Activated naive CD8-positive, alpha-beta T cell (primary cell): ENCODE results near the gene CCN6.
"Not testable (repeated sequence)": the region's sequence is repeated elsewhere in the genome, so short reads cannot be mapped to it uniquely, and the experiment has no call there.

Source experiments
- H3K27ac Mint-ChIP-seq: one replicate; pipeline ENCODE4 v1.8.0; 2021; ENCODE audit warnings: mixed read lengths
- H3K27me3 Mint-ChIP-seq: one replicate; pipeline ENCODE4 v1.8.0; 2021; ENCODE audit warnings: mixed read lengths
- H3K36me3 Mint-ChIP-seq: one replicate; pipeline ENCODE4 v1.8.0; 2021; ENCODE audit warnings: mixed read lengths
- H3K4me1 Mint-ChIP-seq: one replicate; pipeline ENCODE4 v1.8.0; 2021; ENCODE audit warnings: low read depth, mixed read lengths
- H3K4me3 Mint-ChIP-seq: one replicate; pipeline ENCODE4 v1.8.0; 2021; ENCODE audit warnings: mild to moderate bottlenecking, mixed read lengths
- H3K9me3 Mint-ChIP-seq: one replicate; pipeline ENCODE4 v1.8.0; 2021; ENCODE audit warnings: low read depth, mixed read lengths

The CCN6 gene

DNA sequence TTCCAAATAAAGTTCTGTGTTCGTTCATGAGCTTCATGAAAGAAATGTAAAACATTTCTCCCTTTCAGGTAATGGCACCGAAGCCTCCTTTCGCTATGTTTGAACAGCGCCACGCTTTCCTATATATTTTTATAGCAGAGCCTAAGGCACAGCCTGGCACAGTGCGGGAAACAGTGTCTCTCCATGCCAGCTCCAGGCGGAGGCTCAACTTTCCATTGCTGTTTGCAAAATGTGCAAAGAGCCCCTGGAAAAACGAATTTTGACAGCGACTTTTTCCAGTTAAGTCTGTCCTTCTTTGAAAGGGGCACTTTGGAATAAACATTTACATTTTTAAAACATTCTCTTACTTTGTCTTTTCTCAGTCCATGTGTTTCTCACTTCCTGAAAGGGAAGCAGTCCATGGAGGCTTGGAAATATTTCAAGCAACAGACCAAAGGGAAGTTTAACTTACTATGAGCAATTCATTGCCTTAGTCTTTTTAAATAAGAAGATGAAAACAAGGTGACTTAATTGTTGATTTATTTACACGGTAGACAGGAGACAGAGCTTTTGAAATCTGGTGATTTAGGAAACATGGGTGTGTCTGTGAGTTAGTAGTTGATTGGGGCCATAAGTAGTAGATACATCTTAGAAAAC lies 769 bp downstream of the CCN6 start:
- H3K27ac Mint-ChIP-seq: no peak overlapping the region
- H3K4me3 Mint-ChIP-seq: no peak overlapping the region
- no peaks in the 10 kb centered on the region for H3K27me3 Mint-ChIP-seq
- H3K4me1 Mint-ChIP-seq: no peaks in the 10 kb centered on the region
- no peaks in the 10 kb centered on the region for H3K9me3 Mint-ChIP-seq
- H3K36me3 Mint-ChIP-seq: no peaks in the 10 kb centered on the region

DNA sequence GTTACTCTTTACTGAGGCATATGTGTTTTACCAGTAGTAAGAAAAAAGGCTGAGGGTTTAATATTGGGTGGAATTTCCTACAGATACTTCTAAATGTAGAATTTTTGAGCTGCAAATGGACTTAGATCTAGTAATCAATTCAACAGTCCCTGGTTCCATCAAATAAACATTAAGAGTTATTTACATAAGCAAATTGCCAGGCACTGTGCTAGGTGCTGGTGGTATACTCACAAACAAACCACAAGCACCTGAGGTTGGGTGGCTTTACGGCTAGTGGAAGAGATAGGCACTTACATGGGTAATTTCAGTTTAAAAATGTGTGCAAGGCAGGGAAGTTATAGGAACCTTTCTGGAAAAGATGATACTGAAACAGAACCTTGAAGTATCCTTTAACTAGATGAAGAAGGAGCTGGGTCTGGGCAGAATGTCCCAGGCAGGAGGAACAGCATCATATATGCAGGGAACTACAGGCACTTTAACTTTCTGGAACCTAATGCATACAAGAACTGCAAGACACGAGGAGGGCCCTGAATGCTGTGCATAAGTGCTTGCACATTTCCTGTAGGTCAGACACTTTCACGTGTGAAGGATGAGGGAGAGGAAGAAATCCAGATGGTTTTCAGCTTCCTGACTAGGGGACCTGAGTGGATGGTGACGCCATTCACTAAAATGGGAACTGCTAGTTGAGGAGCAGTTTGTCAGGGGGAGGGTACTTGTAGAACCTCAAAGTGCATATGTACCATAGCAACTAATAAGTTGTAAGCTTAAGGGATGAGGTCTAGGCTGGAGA lies 4.5 kb downstream of the CCN6 start:
- Mint-ChIP-seq H3K9me3 (no peaks in the 10 kb centered on the region), H3K27ac (no peak overlapping the region), H3K4me1 (no peaks in the 10 kb centered on the region), H3K27me3 (no peaks in the 10 kb centered on the region), H3K4me3 (no peak overlapping the region), H3K36me3 (no peaks in the 10 kb centered on the region)

DNA sequence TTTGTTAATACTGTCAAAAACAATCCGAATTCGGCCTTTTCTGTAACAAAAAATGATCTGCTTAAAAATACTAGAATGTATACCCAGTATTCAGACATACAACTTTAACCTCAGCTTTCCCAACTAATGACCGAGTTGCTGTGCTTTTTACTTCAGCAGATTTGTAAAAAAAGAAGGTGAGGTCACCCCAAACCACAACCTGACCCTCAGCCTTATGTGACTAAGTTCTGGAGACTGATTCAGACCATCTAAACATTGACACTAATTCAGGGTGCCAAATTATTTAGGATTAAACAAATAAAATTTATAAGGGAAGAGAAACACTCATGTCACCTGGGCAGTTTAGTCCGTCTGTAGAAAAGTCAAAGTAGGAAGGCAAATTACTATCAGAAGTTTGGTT lies 7.7 kb downstream of the CCN6 start:
- no peaks in the 10 kb centered on the region for H3K4me1 Mint-ChIP-seq
- no peaks in the 10 kb centered on the region for H3K9me3 Mint-ChIP-seq
- no peak overlapping the region for H3K4me3 Mint-ChIP-seq
- no peak overlapping the region for H3K27ac Mint-ChIP-seq
- H3K36me3 Mint-ChIP-seq: no peaks in the 10 kb centered on the region
- no peaks in the 10 kb centered on the region for H3K27me3 Mint-ChIP-seq

DNA sequence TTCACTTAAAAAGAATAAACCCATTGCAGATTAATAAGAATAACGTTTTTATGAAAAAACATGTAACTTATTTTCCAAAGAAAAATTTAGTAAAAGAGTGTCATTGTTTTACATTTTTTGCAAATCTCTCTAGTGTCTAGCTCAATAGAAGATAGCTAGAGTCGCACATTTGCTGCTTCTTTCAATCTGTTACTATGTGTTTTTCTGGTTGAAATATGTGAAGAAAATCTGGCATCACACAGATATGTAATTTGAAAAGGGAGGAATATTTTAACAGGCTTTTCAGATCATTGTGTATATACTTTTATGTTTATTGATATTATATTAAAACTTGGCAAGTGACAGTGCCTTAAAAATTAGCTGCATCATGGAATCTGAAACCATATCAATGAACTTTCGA lies 9.1 kb downstream of the CCN6 start:
- Mint-ChIP-seq H3K4me3 (no peak overlapping the region), H3K27me3 (no peaks in the 10 kb centered on the region), H3K36me3 (no peaks in the 10 kb centered on the region), H3K4me1 (peaks cover 2% of the 10 kb centered on the region), H3K9me3 (no peaks in the 10 kb centered on the region), H3K27ac (no peak overlapping the region)

DNA sequence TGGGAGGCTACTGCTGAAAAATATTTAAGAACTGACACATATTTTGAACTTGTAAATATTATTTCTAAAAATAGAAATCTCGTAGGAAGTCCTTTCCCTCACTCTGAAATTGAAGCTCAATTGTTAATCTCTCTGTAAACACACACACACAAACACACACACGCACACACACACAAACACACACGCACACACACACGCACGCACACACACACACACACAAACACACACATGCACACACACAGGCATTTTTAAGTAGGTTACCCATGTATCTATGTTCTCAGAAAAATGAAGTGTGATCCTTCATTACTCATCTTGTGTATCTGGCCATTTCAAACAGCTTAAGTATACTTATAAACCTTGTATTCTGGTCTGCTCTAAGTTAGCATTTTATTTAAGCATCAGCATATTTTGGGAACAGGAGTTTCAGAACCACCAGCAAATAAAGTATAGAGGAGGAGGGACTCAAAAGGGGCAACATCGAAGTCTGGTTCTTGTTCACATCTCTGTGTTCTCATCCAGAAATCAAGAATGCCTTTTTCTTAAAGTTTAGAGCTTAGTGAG lies 11.6 kb downstream of the CCN6 start:
- Mint-ChIP-seq H3K4me1 (peaks cover 2% of the 10 kb centered on the region), H3K27me3 (no peaks in the 10 kb centered on the region), H3K4me3 (no peak overlapping the region), H3K27ac (no peak overlapping the region), H3K9me3 (no peaks in the 10 kb centered on the region), H3K36me3 (no peaks in the 10 kb centered on the region)

DNA sequence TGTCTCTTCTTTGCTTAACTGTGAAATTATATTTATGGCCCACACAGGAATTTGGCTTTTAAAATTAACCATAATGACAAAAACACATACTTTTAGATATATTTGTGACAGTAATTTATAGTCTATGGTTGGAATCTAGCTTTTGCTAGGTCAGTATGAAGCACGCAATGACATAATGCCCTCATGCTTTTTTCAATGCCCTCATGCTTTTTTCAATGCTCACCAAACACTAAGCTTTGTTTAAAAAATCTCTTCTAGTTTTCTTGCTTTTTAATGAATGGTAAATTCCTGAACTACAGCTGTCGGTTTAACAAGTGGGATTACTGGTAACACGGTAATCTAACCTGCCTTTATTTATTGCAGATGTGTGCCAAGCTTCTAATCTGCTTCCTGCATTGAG lies 12.7 kb downstream of the CCN6 start:
- Mint-ChIP-seq H3K4me3 (no peak overlapping the region), H3K27me3 (no peaks in the 10 kb centered on the region), H3K4me1 (peaks cover 2% of the 10 kb centered on the region), H3K27ac (no peak overlapping the region), H3K36me3 (peaks cover under 1% of the 10 kb centered on the region), H3K9me3 (no peaks in the 10 kb centered on the region)

DNA sequence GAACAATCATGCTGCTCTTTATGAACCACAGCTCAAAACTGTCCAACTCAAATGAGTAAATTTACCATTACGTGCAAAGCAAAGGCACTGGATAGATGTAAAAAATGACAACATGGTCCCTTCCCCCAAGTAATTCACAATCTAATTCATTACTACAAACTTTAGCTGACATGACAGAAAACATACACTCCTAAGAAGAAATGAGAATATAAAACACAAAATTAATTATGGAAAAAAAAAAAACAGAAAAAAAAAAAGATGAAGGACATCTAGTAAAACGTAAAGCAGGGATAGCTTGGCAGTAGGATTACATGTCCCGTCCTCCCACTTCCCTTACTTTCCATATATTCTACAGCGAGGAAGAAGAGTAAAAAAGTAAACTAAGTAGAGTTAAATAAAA lies 27.7 kb downstream of the CCN6 start:
- Mint-ChIP-seq H3K4me1 (peaks cover 13% of the 10 kb centered on the region), H3K36me3 (peaks cover 7% of the 10 kb centered on the region), H3K9me3 (no peaks in the 10 kb centered on the region), H3K27me3 (no peaks in the 10 kb centered on the region), H3K27ac (no peak overlapping the region), H3K4me3 (no peak overlapping the region)

DNA sequence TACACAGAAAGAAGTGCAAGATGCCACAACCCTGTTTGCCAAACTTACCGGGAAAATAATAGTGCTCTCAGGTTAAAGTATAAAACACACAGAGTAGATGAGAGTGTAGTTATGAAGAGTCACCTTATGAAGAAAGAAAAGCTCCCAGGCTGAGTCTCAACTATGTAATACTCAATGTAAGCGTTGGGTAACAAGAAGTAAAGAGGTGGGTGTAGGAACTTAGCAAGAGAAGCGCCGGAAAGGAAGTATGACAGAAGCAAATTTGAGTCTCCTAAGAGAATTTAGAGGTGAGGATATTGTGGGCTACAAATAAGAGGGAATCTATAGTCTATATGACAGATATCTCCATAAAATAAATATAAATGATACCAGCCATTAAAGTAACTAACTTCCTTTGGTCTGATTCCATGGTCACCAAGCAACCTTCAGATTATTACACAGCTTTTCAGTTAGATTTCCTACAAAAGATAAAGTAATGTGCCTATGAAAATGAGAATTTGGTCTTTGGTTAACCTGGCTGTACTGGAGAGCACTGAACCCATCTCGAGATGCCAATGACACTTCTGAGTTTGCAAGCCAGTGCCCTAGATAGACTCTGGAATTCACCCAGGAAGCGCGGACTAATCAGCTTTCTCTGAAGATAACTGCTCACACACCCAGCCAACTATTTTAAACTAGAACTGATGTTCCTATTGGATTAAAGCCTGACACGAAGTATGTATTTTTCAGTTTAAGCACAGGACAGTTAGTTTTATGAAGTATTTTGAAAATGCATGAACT lies 31.6 kb downstream of the CCN6 start:
- peaks cover 2% of the 10 kb centered on the region for H3K27me3 Mint-ChIP-seq
- H3K4me1 Mint-ChIP-seq: peaks cover 14% of the 10 kb centered on the region
- H3K27ac Mint-ChIP-seq: no peak overlapping the region
- H3K36me3 Mint-ChIP-seq: peaks cover 5% of the 10 kb centered on the region
- H3K4me3 Mint-ChIP-seq: peak overlapping the region; percentile 65
- H3K9me3 Mint-ChIP-seq: no peaks in the 10 kb centered on the region

DNA sequence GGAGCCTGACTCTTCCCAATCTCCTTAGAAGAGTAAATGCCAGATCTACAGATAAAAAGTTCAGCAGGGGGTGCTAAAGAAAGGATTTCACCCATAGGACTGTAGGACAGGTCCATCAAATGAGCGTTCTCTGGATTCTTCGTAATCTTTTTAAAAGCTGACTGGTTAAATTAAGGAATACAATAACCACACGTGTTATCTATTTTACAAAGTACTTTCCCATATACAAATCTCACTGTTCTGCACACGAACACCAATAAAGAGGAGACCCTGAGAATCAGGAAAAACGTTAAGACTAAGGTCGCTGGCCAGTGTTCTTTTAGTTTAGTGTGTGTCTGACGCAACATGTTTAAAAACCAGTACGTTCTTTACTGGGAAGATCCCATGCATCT lies 32.8 kb downstream of the CCN6 start:
- H3K4me1 Mint-ChIP-seq: peaks cover 13% of the 10 kb centered on the region
- no peak overlapping the region for H3K4me3 Mint-ChIP-seq
- no peaks in the 10 kb centered on the region for H3K9me3 Mint-ChIP-seq
- H3K27ac Mint-ChIP-seq: no peak overlapping the region
- peaks cover 6% of the 10 kb centered on the region for H3K27me3 Mint-ChIP-seq
- H3K36me3 Mint-ChIP-seq: peaks cover 3% of the 10 kb centered on the region

DNA sequence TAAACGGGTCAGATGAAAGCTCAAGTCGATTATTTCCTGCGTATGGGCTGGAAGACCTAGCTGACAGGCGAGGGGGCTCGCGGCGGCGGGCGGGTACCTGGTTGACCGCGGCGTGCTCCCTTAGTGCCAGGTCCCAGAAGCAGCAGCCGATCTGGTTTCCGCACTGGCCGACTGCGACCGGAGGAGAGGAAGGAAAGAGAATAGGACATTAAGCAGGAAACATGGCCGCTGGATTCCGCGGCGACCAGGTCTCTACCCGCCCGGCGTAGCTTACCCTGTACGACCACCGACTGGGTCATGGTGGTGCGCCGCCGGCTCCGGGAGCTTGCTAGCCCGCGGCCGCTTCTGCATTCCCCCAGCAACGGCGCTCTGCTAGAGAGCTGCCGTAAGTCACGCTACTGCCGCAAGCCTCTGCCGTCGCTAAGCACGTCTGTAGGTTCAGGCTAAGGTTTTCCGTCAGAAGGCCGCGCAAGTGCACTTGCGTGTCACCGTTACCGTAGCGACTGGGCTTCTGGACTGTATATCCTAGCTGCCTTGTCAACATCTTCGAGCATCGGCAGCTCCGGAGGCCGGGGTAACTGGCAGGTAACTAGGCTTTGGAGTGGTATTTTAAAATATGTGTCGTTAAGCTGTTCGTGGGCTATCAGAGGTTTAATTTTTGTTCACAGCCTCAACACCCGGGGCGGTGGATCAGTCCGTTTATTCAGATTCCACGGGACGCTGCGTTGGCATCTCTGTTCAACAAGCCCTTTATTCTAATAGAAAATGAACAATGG lies 33.4 kb downstream of the CCN6 start, which contains the start of the genes FAM229B and TUBE1:
TSS of gene FAM229B (plus strand) at position 456 of the 776 bp plus-strand sequence. CDS start 11,693 bp downstream, outside the sequence.
TSS of gene TUBE1 (minus strand) at position 347 of the 776 bp plus-strand sequence. CDS start at position 299, 48 bp downstream.
- Mint-ChIP-seq H3K27me3 (peaks cover 6% of the 10 kb centered on the region), H3K36me3 (peaks cover 3% of the 10 kb centered on the region), H3K27ac (no peak within 1 kb of the TSS), H3K9me3 (no peaks in the 10 kb centered on the region), H3K4me3 (no peak within 1 kb of the TSS), H3K4me1 (peaks cover 13% of the 10 kb centered on the region)

DNA sequence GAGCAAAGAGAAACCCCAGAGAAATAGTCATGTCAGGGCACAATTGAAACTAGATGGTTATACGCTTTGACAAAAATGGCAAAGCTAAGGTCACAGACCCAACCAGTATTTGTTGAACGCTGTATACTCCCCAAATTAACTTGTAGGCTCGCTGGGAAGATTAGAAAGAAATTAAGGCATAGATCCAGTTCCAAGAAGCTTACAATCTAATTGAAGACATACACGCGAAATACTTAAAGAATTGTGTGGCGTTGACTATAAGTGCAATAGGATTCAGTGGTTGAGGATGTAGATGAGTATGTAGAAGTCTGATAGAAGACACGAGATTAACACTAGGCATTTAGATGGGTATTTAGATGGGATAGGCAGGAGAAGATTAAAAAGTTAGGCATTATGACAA lies 34.0 kb downstream of the CCN6 start:
- Mint-ChIP-seq H3K27ac (no peak overlapping the region), H3K27me3 (peaks cover 6% of the 10 kb centered on the region), H3K36me3 (peaks cover 4% of the 10 kb centered on the region), H3K9me3 (no peaks in the 10 kb centered on the region), H3K4me3 (no peak overlapping the region), H3K4me1 (peaks cover 13% of the 10 kb centered on the region)

DNA sequence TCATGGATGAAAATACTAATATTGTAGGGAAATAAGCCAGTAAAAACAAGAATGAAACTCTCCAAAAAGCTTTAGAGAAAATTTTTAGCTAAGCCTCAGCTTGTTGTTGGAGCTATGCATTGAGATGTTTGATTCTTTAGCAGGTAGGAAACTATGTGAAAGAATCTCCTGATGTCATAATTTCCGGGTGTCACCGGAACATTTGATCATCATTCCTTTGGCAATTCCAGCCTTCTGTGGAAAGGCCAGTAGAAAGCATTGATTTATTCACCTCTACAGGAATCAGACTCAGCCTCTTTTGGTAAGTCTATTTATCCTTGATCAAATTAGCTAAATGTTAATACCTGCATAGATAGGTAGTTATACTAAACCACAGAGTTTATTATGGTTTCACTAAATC lies 43.0 kb downstream of the CCN6 start:
- no peaks in the 10 kb centered on the region for H3K9me3 Mint-ChIP-seq
- H3K4me3 Mint-ChIP-seq: no peak overlapping the region

DNA sequence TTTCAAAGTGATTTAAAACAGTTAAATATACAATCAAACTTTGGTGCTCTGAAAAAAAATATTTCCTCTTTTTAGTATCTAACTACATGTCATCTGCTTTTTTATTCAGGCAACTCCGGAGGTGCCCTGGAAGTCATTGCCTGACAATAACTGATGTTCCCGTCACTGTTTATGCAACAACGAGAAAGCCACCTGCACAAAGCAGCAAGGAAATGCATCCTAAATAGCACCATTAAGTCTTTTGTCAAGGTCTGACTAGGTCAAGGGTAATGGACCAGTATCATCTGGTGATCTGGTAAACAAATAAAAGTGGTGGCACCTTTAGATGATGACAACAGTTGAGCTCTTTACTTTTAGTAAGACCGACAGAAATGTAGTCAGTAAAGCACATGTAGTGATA lies 46.7 kb downstream of the CCN6 start:
- Mint-ChIP-seq H3K9me3 (no peaks in the 10 kb centered on the region), H3K27ac (no peak overlapping the region), H3K4me3 (no peak overlapping the region), H3K27me3 (no peaks in the 10 kb centered on the region), H3K36me3 (peaks cover 28% of the 10 kb centered on the region), H3K4me1 (no peaks in the 10 kb centered on the region)

More for the DNA sequence above, 43.0 kb downstream of the CCN6 start:
- no peaks in the 10 kb centered on the region for H3K4me1 Mint-ChIP-seq
- H3K36me3 Mint-ChIP-seq: peaks cover 19% of the 10 kb centered on the region
- no peaks in the 10 kb centered on the region for H3K27me3 Mint-ChIP-seq
- no peak overlapping the region for H3K27ac Mint-ChIP-seq

DNA sequence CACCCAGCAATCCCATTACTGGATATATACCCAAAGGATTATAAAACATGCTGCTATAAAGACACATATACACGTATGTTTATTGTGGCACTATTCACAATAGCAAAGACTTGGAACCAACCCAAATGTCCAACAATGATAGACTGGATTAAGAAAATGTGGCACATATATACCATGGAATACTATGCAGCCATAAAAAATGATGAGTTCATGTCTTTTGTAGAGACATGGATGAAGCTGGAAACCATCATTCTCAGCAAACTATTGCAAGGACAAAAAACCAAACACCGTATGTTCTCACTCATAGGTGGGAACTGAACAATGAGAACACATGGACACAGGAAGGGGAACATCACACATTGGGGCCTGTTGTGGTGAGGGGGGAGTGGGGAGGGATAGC lies 52.1 kb downstream of the CCN6 start:
- H3K27ac Mint-ChIP-seq, H3K27me3 Mint-ChIP-seq, H3K9me3 Mint-ChIP-seq, H3K4me1 Mint-ChIP-seq, H3K4me3 Mint-ChIP-seq: not testable (repeated sequence)
- peaks cover 13% of the 10 kb centered on the region for H3K36me3 Mint-ChIP-seq
